GM12878 (cell line): Measurements from ENCODE around the gene ANKRD44. TPM values are rescaled to one million over a fixed set of nuclear protein-coding genes. Genes with fewer than 3 reads are reported as not detected.

Experiments used
- ATAC-seq: fragments of 200-7000 bp; cut with Tn5 transposase; 3 replicates; pipeline ENCODE4 v1.9.1; 2020; ENCODE audit warnings: mild to moderate bottlenecking, moderate library complexity
- BruUV-seq: library from RNA; stranded (reverse); fragments of 400-500 nt; replicated peaks from 2 replicates; lab custom pipeline; 2021; lab: Mats Ljungman, UMichigan
- CTCF ChIA-PET: fragments of 300-600 bp; sonication (Branson Sonifier 250); formaldehyde crosslinking; extraction: SDS; loops from one replicate; lab custom pipeline; 2021; ENCODE audit warnings: inconsistent platforms; lab: Yijun Ruan, JAX
- POLR2A ChIA-PET: fragments of 350-600 bp; formaldehyde crosslinking; extraction: SDS; loops from one replicate; lab custom pipeline; 2021; ENCODE audit warnings: inconsistent platforms; lab: Charles Lee
- RAD21 ChIA-PET: fragments of 300-600 bp; sonication (Branson Sonifier 250); formaldehyde crosslinking; loops from one replicate; lab custom pipeline; 2023; ENCODE audit warnings: antibody characterized with exemption; ENCODE audit not compliant: unreplicated experiment; lab: Charles Lee
- SMC1A ChIA-PET: fragments of 300-600 bp; sonication (Branson Sonifier 250); formaldehyde crosslinking; loops from one replicate; lab custom pipeline; 2023; ENCODE audit not compliant: unreplicated experiment, uncharacterized antibody; lab: Charles Lee
- DNase-seq: peaks from one replicate; pipeline ENCODE4 v3.0.0-alpha.2; 2011; ENCODE audit warnings: low read depth, low spot score
- FAIRE-seq: peaks from 3 replicates; lab custom pipeline; 2011; peaks lifted over from hg19 to GRCh38; lab: Jason Lieb, UNC
- H2AFZ ChIP-seq: 2 replicates; pipeline ENCODE4 v1.6.0; 2011; ENCODE audit warnings: low read depth, low read length, control low read depth; ENCODE audit not compliant: control insufficient read depth
- H3K27ac ChIP-seq: 2 replicates; pipeline ENCODE4 v1.5.1; 2011; ENCODE audit warnings: control low read depth; ENCODE audit not compliant: control insufficient read depth, insufficient read depth
- H3K27me3 ChIP-seq, 2 experiments: replicated peaks in 1 of 2; 2 replicates each; pipeline versions ENCODE4 v1.6.0 to v1.6.1; 2011; ENCODE audit warnings: low read length in 1 of 2; ENCODE audit not compliant: control insufficient read depth in 2 of 2, insufficient read depth in 2 of 2
- H3K36me3 ChIP-seq, 2 experiments: 2 replicates each; pipeline ENCODE4 v1.5.1; 2011; ENCODE audit warnings: low read length in 1 of 2; ENCODE audit not compliant: control insufficient read depth in 2 of 2, insufficient read depth in 2 of 2
- H3K4me1 ChIP-seq: 2 replicates; pipeline ENCODE4 v1.6.1; 2011; ENCODE audit warnings: mild to moderate bottlenecking, low read length, moderate library complexity, mixed read lengths; ENCODE audit not compliant: control insufficient read depth, insufficient read depth
- H3K4me2 ChIP-seq: 2 replicates; pipeline ENCODE4 v1.6.0; 2011; ENCODE audit warnings: control low read depth; ENCODE audit not compliant: control insufficient read depth, insufficient read depth
- H3K4me3 ChIP-seq: fragments of 200-600 bp; sonication (generic); 2 replicates; pipeline ENCODE4 v1.5.1; 2016
- H3K79me2 ChIP-seq: 2 replicates; pipeline ENCODE4 v1.6.0; 2011; ENCODE audit warnings: low read length; ENCODE audit not compliant: control insufficient read depth, insufficient read depth
- H3K9ac ChIP-seq: 2 replicates; pipeline ENCODE4 v1.8.0; 2011; ENCODE audit warnings: low read length, control low read depth, mixed read lengths; ENCODE audit not compliant: control insufficient read depth, insufficient read depth
- H3K9me3 ChIP-seq: replicated peaks from 3 replicates; pipeline ENCODE4 v1.5.1; 2011; ENCODE audit warnings: mild to moderate bottlenecking, low read length; ENCODE audit not compliant: control insufficient read depth, insufficient read depth
- H4K20me1 ChIP-seq: 2 replicates; pipeline ENCODE4 v1.6.0; 2011; ENCODE audit not compliant: control insufficient read depth, insufficient read depth
- E4F1 ChIP-seq: fragments of 450-650 bp; IDR thresholded peaks from 2 replicates; pipeline ENCODE4 v1.6.1; 2018; ENCODE audit warnings: borderline replicate concordance, mild to moderate bottlenecking; ENCODE audit not compliant: partially characterized antibody
- IRF4 ChIP-seq: IDR thresholded peaks from 2 replicates; pipeline ENCODE4 v1.6.1; 2011; ENCODE audit warnings: low read depth, low read length
- RCOR1 ChIP-seq: conservative IDR thresholded peaks from 2 replicates; pipeline ENCODE4 v1.6.1; 2012; ENCODE audit warnings: low read depth, low read length, improper control_type of control experiment
- SUPT20H ChIP-seq: IDR thresholded peaks from 2 replicates; pipeline ENCODE4 v1.6.1; 2011; ENCODE audit warnings: low read depth, mild to moderate bottlenecking, low read length, moderate library complexity, borderline replicate concordance; ENCODE audit not compliant: control insufficient read depth
- TBL1XR1 ChIP-seq: IDR thresholded peaks from 2 replicates; pipeline ENCODE4 v1.6.1; 2012; ENCODE audit warnings: low read depth, low read length, improper control_type of control experiment
- WRNIP1 ChIP-seq: IDR thresholded peaks from 2 replicates; pipeline ENCODE4 v1.6.1; 2011; ENCODE audit warnings: low read depth, low read length, improper control_type of control experiment, borderline replicate concordance
- YBX1 ChIP-seq: fragments of 450-650 bp; IDR thresholded peaks from 2 replicates; pipeline ENCODE4 v1.6.1; 2016; ENCODE audit warnings: antibody characterized with exemption
- WGBS: methylation state at CpG from one replicate; pipeline ENCODE4 v1.1.6; 2016; ENCODE audit warnings: low lambda C conversion rate; ENCODE audit not compliant: insufficient replicate concordance, insufficient coverage; ENCODE audit errors: missing lambda C conversion rate; 5-methylcytosine and 5-hydroxymethylcytosine counted together
- in situ Hi-C: fragments of 300-500 bp; cut with MboI; formaldehyde crosslinking; loops from 9 replicates; pipeline ENCODE4 v1.14.3; 2018; ENCODE audit warnings: mixed read lengths
- intact Hi-C: fragments of 100-400 bp; cut with micrococcal nuclease; formaldehyde crosslinking; loops from one replicate; pipeline ENCODE4 v1.14.2; 2022; ENCODE audit not compliant: unreplicated experiment
- polyA plus RNA-seq, 11 experiments: library from polyadenylated mRNA; depleted of rRNA in 4 of 11; unstranded in 6 of 11; stranded (reverse) in 5 of 11; fragments of >200 nt; fragmentation: Nextera tagmentation in 4 of 11; fragmentation: Illumina TruSeq in 1 of 11; extraction: Ambion mirVana in 4 of 11; extraction: Trizol in 1 of 11; gene quantifications; 1 replicate in 1 of 11; 2 replicates in 10 of 11; pipeline versions ENCODE4 v1.2.1 to v1.2.3, GENCODE V29; 2011 to 2016; ENCODE audit warnings: inconsistent platforms in 2 of 11, missing spikeins in 2 of 11, low read depth in 1 of 11
- total RNA-seq, 4 experiments: library from RNA; depleted of rRNA in 3 of 4; stranded (reverse); fragments of >200 nt in 3 of 4; fragmentation: Illumina TruSeq in 1 of 4; extraction: Trizol in 1 of 4; gene quantifications; 2 replicates each; pipeline versions ENCODE4 v1.2.1 to v1.2.3, GENCODE V29; 2013 to 2021
- TF ChIP-seq, protein P1 (sequence below), 3 experiments: IDR thresholded peaks in 2 of 3; conservative IDR thresholded peaks in 1 of 3; 2 replicates each; pipeline ENCODE4 v1.5.1; 2011; ENCODE audit warnings: low read depth in 3 of 3, low read length in 3 of 3, mild to moderate bottlenecking in 3 of 3, control low read depth in 2 of 3, moderate library complexity in 2 of 3, inconsistent platforms in 1 of 3, mixed read lengths in 1 of 3; ENCODE audit not compliant: control insufficient read depth in 2 of 3, insufficient read depth in 1 of 3; ENCODE audit errors: extremely low read depth in 1 of 3
- TF ChIP-seq, protein P2 (sequence below): IDR thresholded peaks from 2 replicates; pipeline ENCODE4 v1.6.1; 2012; ENCODE audit warnings: low read length, inconsistent platforms
- TF ChIP-seq, protein P3 (sequence below): fragments of 150-350 bp; IDR thresholded peaks from 2 replicates; pipeline ENCODE4 v1.6.1; 2014; ENCODE audit warnings: mild to moderate bottlenecking, low read depth, low read length
- TF ChIP-seq, protein P4 (sequence below): fragments of 450-650 bp; IDR thresholded peaks from 2 replicates; pipeline ENCODE4 v1.6.1; 2017; ENCODE audit warnings: mild to moderate bottlenecking

Gene ANKRD44
- total and polyA plus RNA-seq, 10 of the 15 experiments (the other 5 are each of a cell fraction or from before 2014, with no cell fraction given), result 19.1 to 99.1 (median 59.6) TPM

DNA sequence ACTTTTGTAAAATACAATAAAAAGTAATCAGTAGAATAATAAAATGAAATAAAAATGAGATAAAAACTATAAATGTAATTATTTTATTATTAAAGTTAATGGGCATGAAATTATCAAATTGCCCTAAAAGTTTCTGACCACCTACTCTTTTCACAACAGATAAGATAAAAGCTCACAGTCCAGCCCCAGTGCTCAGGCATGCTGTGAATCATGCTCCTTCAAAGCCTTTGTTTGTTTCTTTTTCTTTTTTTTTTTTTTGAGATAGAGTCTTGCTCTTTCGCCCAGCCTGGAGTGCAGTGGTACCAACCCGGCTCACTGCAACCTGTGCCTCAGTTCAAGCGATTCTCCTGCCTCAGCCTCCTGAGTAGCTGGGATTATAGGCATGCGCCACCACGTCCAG is 181.7 kb downstream of the ANKRD44 start:
- BruUV-seq, result no TSS peak
- no peak for ATAC-seq
- H3K79me2 ChIP-seq, result peaks cover 5% of the 10 kb centered on the region

More for the DNA sequence above, 181.7 kb downstream of the ANKRD44 start:
- H3K9me3 ChIP-seq, result peaks cover 5% of the 10 kb centered on the region; the same call in 2 of the 3 replicates
- H3K4me2 ChIP-seq, result no peak overlapping the region
- H3K9ac ChIP-seq, result no peak overlapping the region
- H3K27ac ChIP-seq, result no peak overlapping the region; the same call in 1 of the 2 replicates
- CTCF ChIA-PET, result interaction anchor here (0.7 to 4.0 kb wide), 7 partner anchors 10 to 62 kb away, joined by 3 to 51 read pairs (median 12); no protein-coding TSS in a partner anchor
- DNase-seq (no peak), FAIRE-seq (no peak)
- H3K4me1 ChIP-seq, result peaks cover 29% of the 10 kb centered on the region
- peaks cover 2 to 26% of the 10 kb centered on the region in 2 experiments for H3K36me3 ChIP-seq
- TF ChIP-seq, protein P1, sequence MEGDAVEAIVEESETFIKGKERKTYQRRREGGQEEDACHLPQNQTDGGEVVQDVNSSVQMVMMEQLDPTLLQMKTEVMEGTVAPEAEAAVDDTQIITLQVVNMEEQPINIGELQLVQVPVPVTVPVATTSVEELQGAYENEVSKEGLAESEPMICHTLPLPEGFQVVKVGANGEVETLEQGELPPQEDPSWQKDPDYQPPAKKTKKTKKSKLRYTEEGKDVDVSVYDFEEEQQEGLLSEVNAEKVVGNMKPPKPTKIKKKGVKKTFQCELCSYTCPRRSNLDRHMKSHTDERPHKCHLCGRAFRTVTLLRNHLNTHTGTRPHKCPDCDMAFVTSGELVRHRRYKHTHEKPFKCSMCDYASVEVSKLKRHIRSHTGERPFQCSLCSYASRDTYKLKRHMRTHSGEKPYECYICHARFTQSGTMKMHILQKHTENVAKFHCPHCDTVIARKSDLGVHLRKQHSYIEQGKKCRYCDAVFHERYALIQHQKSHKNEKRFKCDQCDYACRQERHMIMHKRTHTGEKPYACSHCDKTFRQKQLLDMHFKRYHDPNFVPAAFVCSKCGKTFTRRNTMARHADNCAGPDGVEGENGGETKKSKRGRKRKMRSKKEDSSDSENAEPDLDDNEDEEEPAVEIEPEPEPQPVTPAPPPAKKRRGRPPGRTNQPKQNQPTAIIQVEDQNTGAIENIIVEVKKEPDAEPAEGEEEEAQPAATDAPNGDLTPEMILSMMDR (IDR thresholded peaks at IDR 0.05 in 2 of 3, conservative IDR thresholded peaks at IDR 0.05 in 1 of 3; ENCODE audit: control insufficient read depth in 2 of 3, extremely low read depth in 1 of 3, insufficient read depth in 1 of 3, low read depth in 3 of 3, low read length in 3 of 3), result no peak
- TF ChIP-seq RCOR1 (no peak), YBX1 (no peak), E4F1 (no peak), TBL1XR1 (no peak), WRNIP1 (no peak), SUPT20H (no peak), IRF4 (no peak)
- TF ChIP-seq, protein P2, sequence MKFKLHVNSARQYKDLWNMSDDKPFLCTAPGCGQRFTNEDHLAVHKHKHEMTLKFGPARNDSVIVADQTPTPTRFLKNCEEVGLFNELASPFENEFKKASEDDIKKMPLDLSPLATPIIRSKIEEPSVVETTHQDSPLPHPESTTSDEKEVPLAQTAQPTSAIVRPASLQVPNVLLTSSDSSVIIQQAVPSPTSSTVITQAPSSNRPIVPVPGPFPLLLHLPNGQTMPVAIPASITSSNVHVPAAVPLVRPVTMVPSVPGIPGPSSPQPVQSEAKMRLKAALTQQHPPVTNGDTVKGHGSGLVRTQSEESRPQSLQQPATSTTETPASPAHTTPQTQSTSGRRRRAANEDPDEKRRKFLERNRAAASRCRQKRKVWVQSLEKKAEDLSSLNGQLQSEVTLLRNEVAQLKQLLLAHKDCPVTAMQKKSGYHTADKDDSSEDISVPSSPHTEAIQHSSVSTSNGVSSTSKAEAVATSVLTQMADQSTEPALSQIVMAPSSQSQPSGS, result no peak
- TF ChIP-seq, protein P3, sequence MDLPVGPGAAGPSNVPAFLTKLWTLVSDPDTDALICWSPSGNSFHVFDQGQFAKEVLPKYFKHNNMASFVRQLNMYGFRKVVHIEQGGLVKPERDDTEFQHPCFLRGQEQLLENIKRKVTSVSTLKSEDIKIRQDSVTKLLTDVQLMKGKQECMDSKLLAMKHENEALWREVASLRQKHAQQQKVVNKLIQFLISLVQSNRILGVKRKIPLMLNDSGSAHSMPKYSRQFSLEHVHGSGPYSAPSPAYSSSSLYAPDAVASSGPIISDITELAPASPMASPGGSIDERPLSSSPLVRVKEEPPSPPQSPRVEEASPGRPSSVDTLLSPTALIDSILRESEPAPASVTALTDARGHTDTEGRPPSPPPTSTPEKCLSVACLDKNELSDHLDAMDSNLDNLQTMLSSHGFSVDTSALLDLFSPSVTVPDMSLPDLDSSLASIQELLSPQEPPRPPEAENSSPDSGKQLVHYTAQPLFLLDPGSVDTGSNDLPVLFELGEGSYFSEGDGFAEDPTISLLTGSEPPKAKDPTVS, result no peak
- TF ChIP-seq, protein P4, sequence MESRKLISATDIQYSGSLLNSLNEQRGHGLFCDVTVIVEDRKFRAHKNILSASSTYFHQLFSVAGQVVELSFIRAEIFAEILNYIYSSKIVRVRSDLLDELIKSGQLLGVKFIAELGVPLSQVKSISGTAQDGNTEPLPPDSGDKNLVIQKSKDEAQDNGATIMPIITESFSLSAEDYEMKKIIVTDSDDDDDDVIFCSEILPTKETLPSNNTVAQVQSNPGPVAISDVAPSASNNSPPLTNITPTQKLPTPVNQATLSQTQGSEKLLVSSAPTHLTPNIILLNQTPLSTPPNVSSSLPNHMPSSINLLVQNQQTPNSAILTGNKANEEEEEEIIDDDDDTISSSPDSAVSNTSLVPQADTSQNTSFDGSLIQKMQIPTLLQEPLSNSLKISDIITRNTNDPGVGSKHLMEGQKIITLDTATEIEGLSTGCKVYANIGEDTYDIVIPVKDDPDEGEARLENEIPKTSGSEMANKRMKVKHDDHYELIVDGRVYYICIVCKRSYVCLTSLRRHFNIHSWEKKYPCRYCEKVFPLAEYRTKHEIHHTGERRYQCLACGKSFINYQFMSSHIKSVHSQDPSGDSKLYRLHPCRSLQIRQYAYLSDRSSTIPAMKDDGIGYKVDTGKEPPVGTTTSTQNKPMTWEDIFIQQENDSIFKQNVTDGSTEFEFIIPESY, result no peak
- no peaks in the 10 kb centered on the region for H3K27me3 ChIP-seq
- in situ Hi-C loops (no loop called here), intact Hi-C loops (no loop called here)
- no peaks in the 10 kb centered on the region for H4K20me1 ChIP-seq
- H2AFZ ChIP-seq, result no peak overlapping the region
- WGBS, result 100% methylated on average over 3 of the region's 5 CpGs
- RAD21 ChIA-PET, result interaction anchor here (0.8 to 2.7 kb wide), 2 partner anchors 15 to 40 kb away, joined by 3 to 15 read pairs; no protein-coding TSS in a partner anchor
- SMC1A ChIA-PET, result interaction anchor here (1.0 to 6.4 kb wide), 11 partner anchors 11 to 188 kb away, joined by 3 to 52 read pairs (median 4); no protein-coding TSS in a partner anchor
- POLR2A ChIA-PET, result interaction anchor here (0.9 to 1.8 kb wide), 2 partner anchors 8 to 30 kb away, joined by 3 to 6 read pairs; no protein-coding TSS in a partner anchor
- H3K4me3 ChIP-seq, result no peak overlapping the region
